ENCODE results near the gene ST3GAL4. TPM values are rescaled to one million over a fixed set of nuclear protein-coding genes. Genes with fewer than 3 reads are reported as not detected.
"Not testable (repeated sequence)": the region's sequence is repeated elsewhere in the genome, so short reads cannot be mapped to it uniquely, and the experiment has no call there.

ST3GAL4 gene
- total RNA-seq, 2 experiments from 2014 or later: 14.3 to 18.8 TPM

DNA sequence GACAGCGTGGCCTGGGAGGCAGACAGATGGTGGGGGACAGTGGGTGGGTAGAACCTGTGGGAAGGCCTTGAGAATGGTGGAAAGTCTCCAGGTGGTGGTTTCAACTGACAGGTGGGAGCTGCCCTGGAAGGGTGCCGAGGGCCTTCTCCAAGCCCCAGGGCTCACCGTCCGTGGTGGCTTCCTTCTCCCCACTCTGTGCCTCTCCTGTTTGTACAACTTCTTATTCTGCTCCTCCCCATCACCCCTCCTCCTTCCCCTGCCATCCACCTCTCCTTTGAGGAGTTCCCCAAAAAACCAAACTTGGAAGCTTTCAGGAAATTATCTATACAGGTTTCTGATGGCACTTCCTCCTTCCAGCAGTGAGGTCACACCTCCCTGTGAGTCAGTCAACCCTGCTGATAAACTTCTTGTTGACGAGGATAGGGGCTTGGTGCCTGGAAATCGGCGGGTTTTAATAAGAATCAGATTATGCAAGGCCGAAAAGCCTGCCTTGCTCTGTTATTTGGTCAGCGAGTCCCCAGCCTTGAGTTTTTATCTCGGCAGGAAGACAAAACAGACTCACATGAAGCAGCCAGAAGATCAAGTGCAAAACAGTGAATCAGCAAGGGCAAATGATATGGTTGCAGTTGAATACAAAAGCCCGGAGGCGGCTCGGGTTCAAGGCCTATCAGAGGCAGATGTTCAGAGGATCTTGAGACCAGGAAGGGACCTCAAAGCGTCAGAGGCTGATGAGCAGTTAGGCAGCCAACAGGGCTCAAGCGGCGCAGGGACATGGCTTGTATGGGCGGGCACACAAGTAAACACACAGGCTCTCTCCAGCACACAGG is 9.5 kb upstream of the ST3GAL4 start:
- peaks cover 14% of the 10 kb centered on the region; the same call in 1 of the 2 replicates for H3K79me2 ChIP-seq (ENCODE audit: insufficient read depth, low read depth, low read length)
- intact Hi-C loops (cut with micrococcal nuclease; ENCODE audit: unreplicated experiment): no loop called here
- no peaks in the 10 kb centered on the region for H3K9me2 ChIP-seq (ENCODE audit: insufficient read depth, low read length)
- peaks cover under 1% of the 10 kb centered on the region for H3K4me1 ChIP-seq (ENCODE audit: insufficient read depth, low read length, poor library complexity, severe bottlenecking)
- no peak overlapping the region for H3K4me2 ChIP-seq (ENCODE audit: low read length)
- ChIA-PET POLR2A (interaction anchor here (0.7 kb wide), 2 partner anchors 72 to 76 kb away, joined by 3 to 4 read pairs; no protein-coding TSS in a partner anchor), CTCF (ENCODE audit: unreplicated experiment) (interaction anchor here (0.5 kb wide), 1 partner anchor 185 kb away, joined by 5 read pairs; no protein-coding TSS in a partner anchor)
- H4K20me1 ChIP-seq (ENCODE audit: insufficient read depth, low read length): no peaks in the 10 kb centered on the region
- TF ChIP-seq, protein P1, sequence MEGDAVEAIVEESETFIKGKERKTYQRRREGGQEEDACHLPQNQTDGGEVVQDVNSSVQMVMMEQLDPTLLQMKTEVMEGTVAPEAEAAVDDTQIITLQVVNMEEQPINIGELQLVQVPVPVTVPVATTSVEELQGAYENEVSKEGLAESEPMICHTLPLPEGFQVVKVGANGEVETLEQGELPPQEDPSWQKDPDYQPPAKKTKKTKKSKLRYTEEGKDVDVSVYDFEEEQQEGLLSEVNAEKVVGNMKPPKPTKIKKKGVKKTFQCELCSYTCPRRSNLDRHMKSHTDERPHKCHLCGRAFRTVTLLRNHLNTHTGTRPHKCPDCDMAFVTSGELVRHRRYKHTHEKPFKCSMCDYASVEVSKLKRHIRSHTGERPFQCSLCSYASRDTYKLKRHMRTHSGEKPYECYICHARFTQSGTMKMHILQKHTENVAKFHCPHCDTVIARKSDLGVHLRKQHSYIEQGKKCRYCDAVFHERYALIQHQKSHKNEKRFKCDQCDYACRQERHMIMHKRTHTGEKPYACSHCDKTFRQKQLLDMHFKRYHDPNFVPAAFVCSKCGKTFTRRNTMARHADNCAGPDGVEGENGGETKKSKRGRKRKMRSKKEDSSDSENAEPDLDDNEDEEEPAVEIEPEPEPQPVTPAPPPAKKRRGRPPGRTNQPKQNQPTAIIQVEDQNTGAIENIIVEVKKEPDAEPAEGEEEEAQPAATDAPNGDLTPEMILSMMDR (conservative IDR thresholded peaks at IDR 0.05; ENCODE audit: low read length): no peak
- TF ChIP-seq EZH2phosphoT487 (IDR thresholded peaks at IDR 0.05; ENCODE audit: borderline replicate concordance, low read depth, low read length): no peak
- H3K4me3 ChIP-seq (ENCODE audit: low read depth, low read length, poor library complexity, severe bottlenecking): no peak overlapping the region
- H3K9me3 ChIP-seq (ENCODE audit: low read length): no peaks in the 10 kb centered on the region
- no peak for DNase-seq (ENCODE audit: low spot score)
- H2AFZ ChIP-seq (ENCODE audit: low read length): no peak overlapping the region
- H3K36me3 ChIP-seq (ENCODE audit: insufficient read depth, low read length): peaks cover 77% of the 10 kb centered on the region
- H3K27ac ChIP-seq (ENCODE audit: low read depth, low read length, poor library complexity, severe bottlenecking): no peak overlapping the region
- no TSS peak for BruUV-seq (replicated peaks)

DNA sequence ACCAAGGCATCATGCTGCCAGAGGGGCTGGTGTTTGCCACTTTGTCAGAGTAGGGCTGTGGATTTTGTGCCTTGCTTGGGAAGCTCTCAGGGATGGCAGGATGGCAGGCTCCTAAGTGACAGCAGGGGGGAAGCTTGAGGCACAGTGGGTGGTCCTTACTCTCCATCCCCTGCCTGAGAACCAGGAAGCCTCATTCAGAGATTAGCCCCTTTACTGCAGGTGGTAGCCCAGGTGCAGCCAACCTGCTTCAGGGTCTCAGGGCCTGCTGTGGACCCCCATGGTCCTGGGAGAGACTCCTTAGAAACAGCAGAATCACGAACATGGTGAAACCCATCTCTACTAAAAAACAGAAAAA is 8.9 kb upstream of the ST3GAL4 start:
- ChIA-PET POLR2A (interaction anchor here (0.6 to 0.7 kb wide), 3 partner anchors 39 to 75 kb away, joined by 3 to 4 read pairs (median 3); no protein-coding TSS in a partner anchor), CTCF (ENCODE audit: unreplicated experiment) (no interaction called here)
- intact Hi-C loops (cut with micrococcal nuclease; ENCODE audit: unreplicated experiment): no loop called here
- Histone ChIP-seq H3K79me2 (ENCODE audit: insufficient read depth, low read depth, low read length) (peaks cover 20% of the 10 kb centered on the region; the same call in 1 of the 2 replicates), H3K4me2 (ENCODE audit: low read length) (no peak overlapping the region), H3K4me1 (ENCODE audit: insufficient read depth, low read length, poor library complexity, severe bottlenecking) (peaks cover 6% of the 10 kb centered on the region), H3K9me2 (ENCODE audit: insufficient read depth, low read length) (no peaks in the 10 kb centered on the region), H3K36me3 (ENCODE audit: insufficient read depth, low read length) (peaks cover 78% of the 10 kb centered on the region), H2AFZ (ENCODE audit: low read length) (no peak overlapping the region), H3K27ac (ENCODE audit: low read depth, low read length, poor library complexity, severe bottlenecking) (no peak overlapping the region), H3K9me3 (ENCODE audit: low read length) (no peaks in the 10 kb centered on the region), H4K20me1 (ENCODE audit: insufficient read depth, low read length) (no peaks in the 10 kb centered on the region), H3K4me3 (ENCODE audit: low read depth, low read length, poor library complexity, severe bottlenecking) (no peak overlapping the region)
- BruUV-seq (replicated peaks): no TSS peak
- TF ChIP-seq, protein P1 (conservative IDR thresholded peaks at IDR 0.05; ENCODE audit: low read length): no peak
- TF ChIP-seq EZH2phosphoT487 (IDR thresholded peaks at IDR 0.05; ENCODE audit: borderline replicate concordance, low read depth, low read length): no peak
- no peak for DNase-seq (ENCODE audit: low spot score)

DNA sequence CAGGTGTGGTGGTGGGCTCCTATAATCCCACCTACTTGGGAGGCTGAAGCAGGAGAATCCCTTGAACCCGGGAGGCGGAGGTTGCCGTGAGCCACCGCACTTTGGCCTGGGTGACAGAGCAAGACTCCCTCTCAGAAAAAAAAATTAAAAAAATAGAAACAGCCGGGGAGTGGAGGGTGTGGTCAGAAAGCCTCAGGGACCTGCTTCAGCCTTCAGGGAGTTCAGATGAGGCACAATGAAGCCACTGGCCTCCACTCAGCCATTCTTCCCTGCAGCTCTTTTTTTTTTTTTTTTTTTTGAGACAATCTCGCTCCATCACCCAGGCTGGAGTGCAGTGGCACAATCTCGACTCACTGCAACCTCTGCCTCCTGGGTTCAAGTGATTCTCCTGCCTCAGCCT is 8.5 kb upstream of the ST3GAL4 start:
- Histone ChIP-seq H3K36me3 (ENCODE audit: insufficient read depth, low read length) (peaks cover 76% of the 10 kb centered on the region), H3K79me2 (ENCODE audit: insufficient read depth, low read depth, low read length) (peaks cover 24% of the 10 kb centered on the region; the same call in 1 of the 2 replicates)
- H3K9me2 ChIP-seq (ENCODE audit: insufficient read depth, low read length); H3K4me1 ChIP-seq (ENCODE audit: insufficient read depth, low read length, poor library complexity, severe bottlenecking); H2AFZ ChIP-seq (ENCODE audit: low read length); H3K4me3 ChIP-seq (ENCODE audit: low read depth, low read length, poor library complexity, severe bottlenecking); CTCF ChIA-PET (ENCODE audit: unreplicated experiment); H3K4me2 ChIP-seq (ENCODE audit: low read length); BruUV-seq (replicated peaks); DNase-seq (ENCODE audit: low spot score); H4K20me1 ChIP-seq (ENCODE audit: insufficient read depth, low read length); H3K9me3 ChIP-seq (ENCODE audit: low read length); intact Hi-C loops (cut with micrococcal nuclease; ENCODE audit: unreplicated experiment); H3K27ac ChIP-seq (ENCODE audit: low read depth, low read length, poor library complexity, severe bottlenecking): not testable (repeated sequence)
- POLR2A ChIA-PET: interaction anchor here (0.6 to 0.7 kb wide), 3 partner anchors 39 to 75 kb away, joined by 3 to 4 read pairs (median 3); no protein-coding TSS in a partner anchor

Measured in OCI-LY7 (cell line).